Measurements from ENCODE around the gene MKLN1.

Gene MKLN1

GRCh38 chr7:131346885-131347592 is 19.4 kb downstream of the MKLN1 start:
- DNase-seq (no peak), ATAC-seq (replicated peaks) (no peak)
- H3K9me3 Mint-ChIP-seq, result no peaks in the 10 kb centered on the region
- no peaks in the 10 kb centered on the region for H3K27me3 Mint-ChIP-seq
- H3K36me3 Mint-ChIP-seq (ENCODE audit: insufficient read depth), result peaks cover 9% of the 10 kb centered on the region
- H3K4me3 Mint-ChIP-seq, result peak overlapping the region in 1 of 2 donors; percentile 1
- peaks cover 20 to 48% of the 10 kb centered on the region in 2 donors for H3K4me1 Mint-ChIP-seq (ENCODE audit: low read depth in 2 of 2)
- peak overlapping the region in 1 of 2 donors; percentile 68 for H3K27ac Mint-ChIP-seq

- no peaks in the 10 kb centered on the region for H3K9me3 Mint-ChIP-seq
- H3K27me3 Mint-ChIP-seq, result no peaks in the 10 kb centered on the region
- H3K4me3 Mint-ChIP-seq, result no peak overlapping the region
- no peak for DNase-seq
- H3K4me1 Mint-ChIP-seq (ENCODE audit: low read depth in 2 of 2), result peaks cover 29 to 56% of the 10 kb centered on the region in 2 donors
- H3K36me3 Mint-ChIP-seq (ENCODE audit: insufficient read depth), result peaks cover 5% of the 10 kb centered on the region
- peak overlapping the region in 1 of 2 donors; percentile 58 for H3K27ac Mint-ChIP-seq
- no peak for ATAC-seq (replicated peaks)
Measured at GRCh38 chr7:131352032-131352431, 24.4 kb downstream of the MKLN1 start.

- DNase-seq (no peak), ATAC-seq (replicated peaks) (no peak)
- peak overlapping the region in 1 of 2 donors; percentile 2 for H3K4me3 Mint-ChIP-seq
- no peaks in the 10 kb centered on the region for H3K9me3 Mint-ChIP-seq
- peaks cover 3% of the 10 kb centered on the region for H3K36me3 Mint-ChIP-seq (ENCODE audit: insufficient read depth)
- no peak overlapping the region for H3K27ac Mint-ChIP-seq
- H3K27me3 Mint-ChIP-seq, result no peaks in the 10 kb centered on the region
- peaks cover 37 to 56% of the 10 kb centered on the region in 2 donors for H3K4me1 Mint-ChIP-seq (ENCODE audit: low read depth in 2 of 2)
Measured at GRCh38 chr7:131354390-131354789, 26.7 kb downstream of the MKLN1 start.

- H3K9me3 Mint-ChIP-seq, result no peaks in the 10 kb centered on the region
Measured at GRCh38 chr7:131355917-131356777, 28.5 kb downstream of the MKLN1 start.

GRCh38 chr7:131357282-131357880 is 29.7 kb downstream of the MKLN1 start:
- Mint-ChIP-seq H3K27me3 (no peaks in the 10 kb centered on the region), H3K27ac (peak overlapping the region in 1 of 2 donors; percentile 8), H3K4me3 (no peak overlapping the region), H3K9me3 (no peaks in the 10 kb centered on the region), H3K4me1 (ENCODE audit: low read depth in 2 of 2) (peaks cover 44 to 69% of the 10 kb centered on the region in 2 donors), H3K36me3 (ENCODE audit: insufficient read depth) (no peaks in the 10 kb centered on the region)
- DNase-seq, result no peak
- no peak for ATAC-seq (replicated peaks)

More at GRCh38 chr7:131355917-131356777, 28.5 kb downstream of the MKLN1 start:
- Mint-ChIP-seq H3K4me1 (ENCODE audit: low read depth in 2 of 2) (peaks cover 40 to 66% of the 10 kb centered on the region in 2 donors), H3K4me3 (no peak overlapping the region), H3K36me3 (ENCODE audit: insufficient read depth) (no peaks in the 10 kb centered on the region), H3K27me3 (no peaks in the 10 kb centered on the region), H3K27ac (peak overlapping the region in 1 of 2 donors; percentile 3)
- DNase-seq, result no peak
- ATAC-seq (replicated peaks), result no peak

GRCh38 chr7:131358636-131359035 is 31.0 kb downstream of the MKLN1 start:
- H3K9me3 Mint-ChIP-seq, result no peaks in the 10 kb centered on the region
- H3K27me3 Mint-ChIP-seq, result no peaks in the 10 kb centered on the region
- peak overlapping the region; percentile 39 to 45 for H3K4me3 Mint-ChIP-seq
- ATAC-seq (replicated peaks) (no peak), DNase-seq (no peak)
- H3K27ac Mint-ChIP-seq, result peak overlapping the region in 1 of 2 donors; percentile 1
- peaks cover 37 to 76% of the 10 kb centered on the region in 2 donors for H3K4me1 Mint-ChIP-seq (ENCODE audit: low read depth in 2 of 2)
- no peaks in the 10 kb centered on the region for H3K36me3 Mint-ChIP-seq (ENCODE audit: insufficient read depth)

- no peak for DNase-seq
- no peaks in the 10 kb centered on the region for H3K36me3 Mint-ChIP-seq (ENCODE audit: insufficient read depth)
- peak overlapping the region in 1 of 2 donors; percentile 1 for H3K27ac Mint-ChIP-seq
- peak overlapping the region; percentile 39 to 45 for H3K4me3 Mint-ChIP-seq
- H3K9me3 Mint-ChIP-seq, result no peaks in the 10 kb centered on the region
- H3K4me1 Mint-ChIP-seq (ENCODE audit: low read depth in 2 of 2), result peaks cover 35 to 76% of the 10 kb centered on the region in 2 donors
- H3K27me3 Mint-ChIP-seq, result no peaks in the 10 kb centered on the region
- no peak for ATAC-seq (replicated peaks)
Measured at GRCh38 chr7:131359136-131359776, 31.6 kb downstream of the MKLN1 start.

- no peaks in the 10 kb centered on the region for H3K36me3 Mint-ChIP-seq (ENCODE audit: insufficient read depth)
- peak overlapping the region in 1 of 2 donors; percentile 32 for H3K27ac Mint-ChIP-seq
- peaks cover 43 to 75% of the 10 kb centered on the region in 2 donors for H3K4me1 Mint-ChIP-seq (ENCODE audit: low read depth in 2 of 2)
- no peak for ATAC-seq (replicated peaks)
- H3K9me3 Mint-ChIP-seq, result no peaks in the 10 kb centered on the region
- no peak for DNase-seq
- H3K4me3 Mint-ChIP-seq, result no peak overlapping the region
- H3K27me3 Mint-ChIP-seq, result no peaks in the 10 kb centered on the region
Measured at GRCh38 chr7:131363719-131364118, 36.0 kb downstream of the MKLN1 start.

GRCh38 chr7:131364767-131365344 is 37.2 kb downstream of the MKLN1 start:
- H3K36me3 Mint-ChIP-seq (ENCODE audit: insufficient read depth), result no peaks in the 10 kb centered on the region
- ATAC-seq (replicated peaks) (no peak), DNase-seq (no peak)
- H3K9me3 Mint-ChIP-seq, result no peaks in the 10 kb centered on the region
- H3K27me3 Mint-ChIP-seq, result no peaks in the 10 kb centered on the region
- no peak overlapping the region for H3K27ac Mint-ChIP-seq
- H3K4me3 Mint-ChIP-seq, result no peak overlapping the region
- peaks cover 39 to 69% of the 10 kb centered on the region in 2 donors for H3K4me1 Mint-ChIP-seq (ENCODE audit: low read depth in 2 of 2)

- H3K36me3 Mint-ChIP-seq (ENCODE audit: insufficient read depth), result no peaks in the 10 kb centered on the region
- DNase-seq (no peak), ATAC-seq (replicated peaks) (no peak)
- peak overlapping the region in 1 of 2 donors; percentile 5 for H3K4me3 Mint-ChIP-seq
- H3K4me1 Mint-ChIP-seq (ENCODE audit: low read depth in 2 of 2), result peaks cover 39 to 69% of the 10 kb centered on the region in 2 donors
- H3K27me3 Mint-ChIP-seq, result no peaks in the 10 kb centered on the region
- H3K27ac Mint-ChIP-seq, result no peak overlapping the region
- H3K9me3 Mint-ChIP-seq, result no peaks in the 10 kb centered on the region
Measured at GRCh38 chr7:131365838-131366237, 38.2 kb downstream of the MKLN1 start.

GRCh38 chr7:131369354-131369753 is 41.7 kb downstream of the MKLN1 start:
- H3K4me3 Mint-ChIP-seq, result no peak overlapping the region
- DNase-seq (no peak), ATAC-seq (replicated peaks) (no peak)
- no peaks in the 10 kb centered on the region for H3K9me3 Mint-ChIP-seq
- H3K27me3 Mint-ChIP-seq, result no peaks in the 10 kb centered on the region
- no peaks in the 10 kb centered on the region for H3K36me3 Mint-ChIP-seq (ENCODE audit: insufficient read depth)
- H3K4me1 Mint-ChIP-seq (ENCODE audit: low read depth in 2 of 2), result peaks cover 39 to 71% of the 10 kb centered on the region in 2 donors
- no peak overlapping the region for H3K27ac Mint-ChIP-seq

- DNase-seq (peak; percentile 27 to 30 (median 30)), ATAC-seq (replicated peaks) (peak; percentile 96)
- Mint-ChIP-seq H3K27me3 (no peaks in the 10 kb centered on the region), H3K36me3 (ENCODE audit: insufficient read depth) (no peaks in the 10 kb centered on the region), H3K27ac (peak overlapping the region; percentile 31 to 44), H3K9me3 (no peaks in the 10 kb centered on the region), H3K4me1 (ENCODE audit: low read depth in 2 of 2) (peaks cover 30 to 61% of the 10 kb centered on the region in 2 donors), H3K4me3 (peak overlapping the region in 1 of 2 donors; percentile 54)
Measured at GRCh38 chr7:131370523-131370968, 42.9 kb downstream of the MKLN1 start.

Data from effector memory CD8-positive, alpha-beta T cell (primary cell).